IMR-90 (cell line): ENCODE measurements around the gene PLCL1.

Source experiments
- BHLHE40 ChIP-seq: fragments of 150-350 bp; IDR thresholded peaks from 2 replicates; pipeline ENCODE4 v1.6.1; 2016; ENCODE audit warnings: mild to moderate bottlenecking, low read depth, low read length
- CEBPB ChIP-seq: IDR thresholded peaks from 2 replicates; pipeline ENCODE4 v1.6.1; 2012; ENCODE audit warnings: low read depth, low read length, improper control_type of control experiment
- FOS ChIP-seq: fragments of 150-350 bp; IDR thresholded peaks from 2 replicates; pipeline ENCODE4 v1.6.1; 2016; ENCODE audit warnings: low read depth, low read length
- MAFK ChIP-seq: IDR thresholded peaks from 2 replicates; pipeline ENCODE4 v1.6.1; 2012; ENCODE audit warnings: low read depth, low read length, improper control_type of control experiment
- MAZ ChIP-seq: IDR thresholded peaks from 2 replicates; pipeline ENCODE4 v1.6.1; 2012; ENCODE audit warnings: low read depth, mild to moderate bottlenecking, low read length, improper control_type of control experiment, moderate library complexity, borderline replicate concordance
- MXI1 ChIP-seq: IDR thresholded peaks from 2 replicates; pipeline ENCODE4 v1.6.1; 2012; ENCODE audit warnings: low read depth, mild to moderate bottlenecking, low read length, moderate library complexity, borderline replicate concordance
- NFE2L2 ChIP-seq: fragments of 150-350 bp; IDR thresholded peaks from 2 replicates; pipeline ENCODE4 v1.6.1; 2016; ENCODE audit warnings: low read depth, mild to moderate bottlenecking, low read length
- POLR2A ChIP-seq: IDR thresholded peaks from 2 replicates; pipeline ENCODE4 v1.6.1; 2012; ENCODE audit warnings: mild to moderate bottlenecking, low read depth, low read length
- RAD21 ChIP-seq: IDR thresholded peaks from 2 replicates; pipeline ENCODE4 v1.6.1; 2012; ENCODE audit warnings: low read length, improper control_type of control experiment
- SMC3 ChIP-seq: fragments of 150-350 bp; IDR thresholded peaks from 2 replicates; pipeline ENCODE4 v1.6.1; 2016; ENCODE audit warnings: low read depth, mild to moderate bottlenecking, antibody characterized with exemption, low read length, moderate library complexity
- TF ChIP-seq, protein P1 (sequence below): conservative IDR thresholded peaks from 2 replicates; pipeline ENCODE4 v1.5.1; 2012; ENCODE audit warnings: mild to moderate bottlenecking, low read depth, low read length, improper control_type of control experiment
- TF ChIP-seq, protein P2 (sequence below): fragments of 150-350 bp; IDR thresholded peaks from 2 replicates; pipeline ENCODE4 v1.6.1; 2017; ENCODE audit warnings: mild to moderate bottlenecking, antibody characterized with exemption, low read length, low read depth
- TF ChIP-seq, protein P3 (sequence below): fragments of 150-350 bp; IDR thresholded peaks from 2 replicates; pipeline ENCODE4 v1.6.1; 2016; ENCODE audit warnings: low read depth, mild to moderate bottlenecking, low read length, moderate library complexity, borderline replicate concordance

DNA sequence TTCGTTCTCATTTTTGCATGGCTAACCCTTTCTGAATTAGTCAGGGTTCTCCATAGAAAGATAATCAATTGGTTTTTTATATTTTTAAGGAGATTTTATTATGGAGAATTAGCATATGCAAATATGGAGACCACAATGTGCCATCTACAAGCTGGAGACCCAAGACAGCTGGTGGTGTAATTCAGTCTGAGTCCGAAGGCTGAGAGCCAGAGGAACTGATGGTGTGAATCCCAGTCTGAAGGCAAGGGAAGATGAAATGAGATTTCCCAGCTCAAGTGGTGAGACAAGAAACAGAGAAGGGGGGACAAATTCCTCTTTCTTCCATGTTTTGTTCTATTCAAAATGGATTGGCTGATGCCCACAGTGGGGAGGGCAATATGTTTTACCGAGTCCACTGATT, 80.7 kb downstream of the PLCL1 start:
- no peak for TF ChIP-seq MXI1
- TF ChIP-seq POLR2A: no peak
- TF ChIP-seq BHLHE40: no peak
- TF ChIP-seq, protein P1, sequence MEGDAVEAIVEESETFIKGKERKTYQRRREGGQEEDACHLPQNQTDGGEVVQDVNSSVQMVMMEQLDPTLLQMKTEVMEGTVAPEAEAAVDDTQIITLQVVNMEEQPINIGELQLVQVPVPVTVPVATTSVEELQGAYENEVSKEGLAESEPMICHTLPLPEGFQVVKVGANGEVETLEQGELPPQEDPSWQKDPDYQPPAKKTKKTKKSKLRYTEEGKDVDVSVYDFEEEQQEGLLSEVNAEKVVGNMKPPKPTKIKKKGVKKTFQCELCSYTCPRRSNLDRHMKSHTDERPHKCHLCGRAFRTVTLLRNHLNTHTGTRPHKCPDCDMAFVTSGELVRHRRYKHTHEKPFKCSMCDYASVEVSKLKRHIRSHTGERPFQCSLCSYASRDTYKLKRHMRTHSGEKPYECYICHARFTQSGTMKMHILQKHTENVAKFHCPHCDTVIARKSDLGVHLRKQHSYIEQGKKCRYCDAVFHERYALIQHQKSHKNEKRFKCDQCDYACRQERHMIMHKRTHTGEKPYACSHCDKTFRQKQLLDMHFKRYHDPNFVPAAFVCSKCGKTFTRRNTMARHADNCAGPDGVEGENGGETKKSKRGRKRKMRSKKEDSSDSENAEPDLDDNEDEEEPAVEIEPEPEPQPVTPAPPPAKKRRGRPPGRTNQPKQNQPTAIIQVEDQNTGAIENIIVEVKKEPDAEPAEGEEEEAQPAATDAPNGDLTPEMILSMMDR: no peak
- TF ChIP-seq NFE2L2: no peak
- TF ChIP-seq RAD21: no peak
- TF ChIP-seq SMC3: no peak
- no peak for TF ChIP-seq CEBPB
- no peak for TF ChIP-seq MAFK
- no peak for TF ChIP-seq FOS
- TF ChIP-seq, protein P2, sequence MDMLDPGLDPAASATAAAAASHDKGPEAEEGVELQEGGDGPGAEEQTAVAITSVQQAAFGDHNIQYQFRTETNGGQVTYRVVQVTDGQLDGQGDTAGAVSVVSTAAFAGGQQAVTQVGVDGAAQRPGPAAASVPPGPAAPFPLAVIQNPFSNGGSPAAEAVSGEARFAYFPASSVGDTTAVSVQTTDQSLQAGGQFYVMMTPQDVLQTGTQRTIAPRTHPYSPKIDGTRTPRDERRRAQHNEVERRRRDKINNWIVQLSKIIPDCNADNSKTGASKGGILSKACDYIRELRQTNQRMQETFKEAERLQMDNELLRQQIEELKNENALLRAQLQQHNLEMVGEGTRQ: no peak
- TF ChIP-seq MAZ: no peak
- TF ChIP-seq, protein P3, sequence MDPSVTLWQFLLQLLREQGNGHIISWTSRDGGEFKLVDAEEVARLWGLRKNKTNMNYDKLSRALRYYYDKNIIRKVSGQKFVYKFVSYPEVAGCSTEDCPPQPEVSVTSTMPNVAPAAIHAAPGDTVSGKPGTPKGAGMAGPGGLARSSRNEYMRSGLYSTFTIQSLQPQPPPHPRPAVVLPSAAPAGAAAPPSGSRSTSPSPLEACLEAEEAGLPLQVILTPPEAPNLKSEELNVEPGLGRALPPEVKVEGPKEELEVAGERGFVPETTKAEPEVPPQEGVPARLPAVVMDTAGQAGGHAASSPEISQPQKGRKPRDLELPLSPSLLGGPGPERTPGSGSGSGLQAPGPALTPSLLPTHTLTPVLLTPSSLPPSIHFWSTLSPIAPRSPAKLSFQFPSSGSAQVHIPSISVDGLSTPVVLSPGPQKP: no peak
